ENCODE data around the gene GPATCH8.

DNA sequence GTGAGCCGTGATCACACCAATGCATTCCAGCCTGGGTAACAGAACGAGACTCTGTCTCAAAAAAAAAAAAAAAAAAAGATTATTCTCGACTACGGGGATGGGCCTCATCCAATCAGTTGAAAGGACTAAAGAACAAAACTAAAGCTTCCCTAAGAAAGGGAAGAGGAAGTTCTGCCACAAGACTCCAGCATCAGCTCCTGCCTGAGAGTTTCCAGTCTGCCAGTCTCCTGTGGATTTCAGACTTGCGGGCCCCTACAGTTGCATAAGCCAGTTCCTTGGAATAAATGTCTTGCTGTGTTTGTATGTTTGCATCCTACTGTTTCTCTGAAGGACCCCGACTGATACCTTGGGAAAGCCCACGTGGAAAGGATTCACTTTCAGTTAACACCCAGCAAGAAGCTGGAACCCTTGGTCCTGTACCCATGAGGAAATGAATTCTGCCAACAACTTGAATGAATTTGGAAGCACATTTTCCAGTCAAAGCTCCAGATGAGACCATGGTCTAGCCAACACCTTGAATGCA, 27.8 kb upstream of the GPATCH8 start:
- TF ChIP-seq EZH2 (IDR thresholded peaks at IDR 0.05; ENCODE audit: borderline replicate concordance, insufficient read depth, low read length, poor library complexity, severe bottlenecking) (no peak), CTCF (IDR thresholded peaks at IDR 0.05; ENCODE audit: poor library complexity, severe bottlenecking) (no peak), RAD21 (conservative IDR thresholded peaks at IDR 0.05) (no peak), EP300 (conservative IDR thresholded peaks at IDR 0.05; ENCODE audit: poor library complexity, severe bottlenecking) (no peak)

All from neural cell (in vitro differentiated cells).